ENCODE results near the gene OR52W1. TPM values are rescaled to one million over a fixed set of nuclear protein-coding genes. Genes with fewer than 3 reads are reported as not detected.

The OR52W1 gene
- total RNA-seq, 2 donors from 2014 or later = not detected

GRCh38 chr11:6228520-6228919, 29.5 kb downstream of the OR52W1 start:
- no peak overlapping the region for H3K27ac Mint-ChIP-seq
- DNase-seq = no peak
- Histone ChIP-seq H3K4me3 (ENCODE audit: low read length) (no peak overlapping the region), H3K27ac (ENCODE audit: low read depth, low read length) (no peak overlapping the region), H3K9me3 (ENCODE audit: control insufficient read depth, low read length) (no peaks in the 10 kb centered on the region), H3K4me1 (ENCODE audit: control insufficient read depth, insufficient read depth, low read length) (peaks cover 6% of the 10 kb centered on the region), H3K36me3 (ENCODE audit: control insufficient read depth, insufficient read depth, low read length) (peaks cover 18% of the 10 kb centered on the region), H3K27me3 (ENCODE audit: control insufficient read depth, insufficient read depth, low read length, poor library complexity, severe bottlenecking) (peaks cover 5% of the 10 kb centered on the region), H3K9ac (ENCODE audit: extremely low read depth, low read length, poor library complexity, severe bottlenecking) (no peak overlapping the region)
- TF ChIP-seq CTCF (conservative IDR thresholded peaks at IDR 0.05) = no peak
- H3K4me1 Mint-ChIP-seq = peaks cover 37% of the 10 kb centered on the region
- no peaks in the 10 kb centered on the region for H3K9me3 Mint-ChIP-seq
- peaks cover 19% of the 10 kb centered on the region for H3K36me3 Mint-ChIP-seq (ENCODE audit: low read depth)
- no peak overlapping the region for H3K4me3 Mint-ChIP-seq
- H3K27me3 Mint-ChIP-seq (ENCODE audit: insufficient read depth) = peaks cover 2% of the 10 kb centered on the region
- WGBS, 2 experiments (ENCODE audit: insufficient coverage in 1 of 2, insufficient read length in 1 of 2) = 38 to 65% methylated on average over 2 to 3 of the region's 3 CpGs

GRCh38 chr11:6229911-6230310, 30.9 kb downstream of the OR52W1 start:
- DNase-seq = no peak
- no peak overlapping the region for H3K27ac Mint-ChIP-seq
- no peaks in the 10 kb centered on the region for H3K9me3 ChIP-seq (ENCODE audit: control insufficient read depth, low read length)
- peaks cover 40% of the 10 kb centered on the region for H3K4me1 Mint-ChIP-seq
- peaks cover 5% of the 10 kb centered on the region for H3K27me3 ChIP-seq (ENCODE audit: control insufficient read depth, insufficient read depth, low read length, poor library complexity, severe bottlenecking)
- peaks cover 9% of the 10 kb centered on the region for H3K36me3 ChIP-seq (ENCODE audit: control insufficient read depth, insufficient read depth, low read length)
- no peak overlapping the region for H3K4me3 ChIP-seq (ENCODE audit: low read length)
- no peak overlapping the region for H3K9ac ChIP-seq (ENCODE audit: extremely low read depth, low read length, poor library complexity, severe bottlenecking)
- H3K36me3 Mint-ChIP-seq (ENCODE audit: low read depth) = peaks cover 10% of the 10 kb centered on the region
- H3K4me3 Mint-ChIP-seq = no peak overlapping the region
- H3K27ac ChIP-seq (ENCODE audit: low read depth, low read length) = no peak overlapping the region
- H3K4me1 ChIP-seq (ENCODE audit: control insufficient read depth, insufficient read depth, low read length) = peaks cover 8% of the 10 kb centered on the region
- H3K9me3 Mint-ChIP-seq = no peaks in the 10 kb centered on the region
- no peak for TF ChIP-seq CTCF (conservative IDR thresholded peaks at IDR 0.05)
- 67 to 81% methylated on average over 1 to 2 of the region's 2 CpGs for WGBS, 2 experiments (ENCODE audit: insufficient coverage in 1 of 2, insufficient read length in 1 of 2)
- H3K27me3 Mint-ChIP-seq (ENCODE audit: insufficient read depth) = no peaks in the 10 kb centered on the region

- peaks cover 4% of the 10 kb centered on the region for H3K36me3 Mint-ChIP-seq (ENCODE audit: low read depth)
- no peaks in the 10 kb centered on the region for H3K27me3 Mint-ChIP-seq (ENCODE audit: insufficient read depth)
- peaks cover 26% of the 10 kb centered on the region for H3K4me1 Mint-ChIP-seq
- no peak overlapping the region for H3K27ac ChIP-seq (ENCODE audit: low read depth, low read length)
- H3K27ac Mint-ChIP-seq = no peak overlapping the region
- no peaks in the 10 kb centered on the region for H3K9me3 ChIP-seq (ENCODE audit: control insufficient read depth, low read length)
- H3K9ac ChIP-seq (ENCODE audit: extremely low read depth, low read length, poor library complexity, severe bottlenecking) = no peak overlapping the region
- no peak for TF ChIP-seq CTCF (conservative IDR thresholded peaks at IDR 0.05)
- no peak for DNase-seq
- H3K27me3 ChIP-seq (ENCODE audit: control insufficient read depth, insufficient read depth, low read length, poor library complexity, severe bottlenecking) = no peaks in the 10 kb centered on the region
- peaks cover 3% of the 10 kb centered on the region for H3K4me1 ChIP-seq (ENCODE audit: control insufficient read depth, insufficient read depth, low read length)
- peak overlapping the region; percentile 94 for H3K4me3 ChIP-seq (ENCODE audit: low read length)
- H3K4me3 Mint-ChIP-seq = peak overlapping the region; percentile 96
- no peaks in the 10 kb centered on the region for H3K9me3 Mint-ChIP-seq
- H3K36me3 ChIP-seq (ENCODE audit: control insufficient read depth, insufficient read depth, low read length) = peaks cover 9% of the 10 kb centered on the region
Observed at GRCh38 chr11:6232899-6233298, 33.9 kb downstream of the OR52W1 start.

All from endodermal cell (in vitro differentiated cells).